Fibroblast of peridontal ligament (primary cell): ENCODE measurements around the gene ZNF66.
"Not testable (repeated sequence)": the region's sequence is repeated elsewhere in the genome, so short reads cannot be mapped to it uniquely, and the experiment has no call there.

ENCODE experiments used
- DNase-seq: peaks from one replicate; pipeline ENCODE4 v3.0.0-alpha.2; 2010; ENCODE audit errors: extremely low read depth

The ZNF66 gene

GRCh38 chr19:20776083-20777076 lies at the start of gene ZNF66:
TSS of gene ZNF66 (plus strand) at chr19:20776304. CDS start at chr19:20776448, 144 bp downstream.
- DNase-seq = peak; percentile 97

GRCh38 chr19:20750169-20750568 lies 25.9 kb upstream of the ZNF66 start:
- DNase-seq = not testable (repeated sequence)

DNA sequence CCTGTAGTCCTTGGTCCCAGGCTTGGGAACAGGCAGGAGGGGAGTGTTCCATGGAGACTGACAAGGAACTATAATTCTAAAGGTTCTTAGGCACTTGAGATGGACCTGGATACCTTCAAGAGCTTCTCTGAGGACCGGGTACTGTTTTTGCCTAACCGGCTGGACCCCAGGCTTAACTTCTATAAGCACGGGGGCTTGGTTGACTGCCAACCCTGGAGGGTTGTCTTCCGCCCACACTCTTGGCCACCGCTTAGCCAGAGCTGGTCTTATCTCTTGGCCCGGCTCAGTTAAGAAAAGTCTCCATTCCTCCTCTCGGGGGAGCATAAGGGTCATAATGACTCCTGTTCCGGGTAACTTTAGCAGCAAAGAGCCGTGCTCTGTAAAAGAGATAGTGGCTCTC lies 23.8 kb upstream of the ZNF66 start:
- DNase-seq = not testable (repeated sequence)

DNA sequence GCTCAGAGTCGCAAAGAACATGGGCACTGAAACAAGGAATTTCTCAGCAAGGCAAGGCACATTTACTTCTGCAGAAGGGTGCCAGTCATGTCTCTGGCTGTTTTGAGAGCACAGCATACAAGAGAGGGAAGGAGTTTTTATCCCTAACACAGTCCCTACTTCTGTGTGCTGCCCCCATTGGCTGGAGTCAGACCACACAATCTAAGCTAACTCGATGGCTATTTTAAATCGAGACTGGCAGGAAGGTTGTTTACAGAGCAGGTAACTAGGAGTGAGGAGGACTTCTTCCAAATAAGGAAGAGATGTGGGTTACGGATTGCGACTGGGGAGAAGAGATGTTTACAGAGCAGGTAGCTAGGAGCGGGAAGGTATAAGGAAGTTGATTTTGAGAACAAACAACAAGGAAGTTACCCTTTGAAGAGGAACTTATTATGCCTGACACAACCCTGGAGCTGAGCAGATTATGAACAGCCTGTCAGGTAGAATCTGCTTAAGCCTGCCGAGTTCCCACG lies 6.8 kb upstream of the ZNF66 start:
- not testable (repeated sequence) for DNase-seq

- DNase-seq = no peak
Measured at GRCh38 chr19:20787786-20788185, 11.7 kb downstream of the ZNF66 start.

- DNase-seq = no peak
Measured at GRCh38 chr19:20791806-20792205, 15.7 kb downstream of the ZNF66 start.

GRCh38 chr19:20806311-20807262 lies 30.5 kb downstream of the ZNF66 start:
- not testable (repeated sequence) for DNase-seq

GRCh38 chr19:20840371-20840770 lies 64.3 kb downstream of the ZNF66 start:
- DNase-seq = no peak
